Stimulated activated CD8-positive, alpha-beta memory T cell treated with anti-CD3 and anti-CD28 coated beads, Interleukin-12 subunit alpha, Interleukin-12 subunit beta, amount 100 ng/mL, for 24 hours (primary cell): Measurements from ENCODE around the gene HTT-AS.

Experiments
- DNase-seq: peaks from one replicate; pipeline ENCODE4 v3.0.0-alpha.2; 2020; ENCODE audit errors: extremely low read depth

The HTT-AS gene

DNA sequence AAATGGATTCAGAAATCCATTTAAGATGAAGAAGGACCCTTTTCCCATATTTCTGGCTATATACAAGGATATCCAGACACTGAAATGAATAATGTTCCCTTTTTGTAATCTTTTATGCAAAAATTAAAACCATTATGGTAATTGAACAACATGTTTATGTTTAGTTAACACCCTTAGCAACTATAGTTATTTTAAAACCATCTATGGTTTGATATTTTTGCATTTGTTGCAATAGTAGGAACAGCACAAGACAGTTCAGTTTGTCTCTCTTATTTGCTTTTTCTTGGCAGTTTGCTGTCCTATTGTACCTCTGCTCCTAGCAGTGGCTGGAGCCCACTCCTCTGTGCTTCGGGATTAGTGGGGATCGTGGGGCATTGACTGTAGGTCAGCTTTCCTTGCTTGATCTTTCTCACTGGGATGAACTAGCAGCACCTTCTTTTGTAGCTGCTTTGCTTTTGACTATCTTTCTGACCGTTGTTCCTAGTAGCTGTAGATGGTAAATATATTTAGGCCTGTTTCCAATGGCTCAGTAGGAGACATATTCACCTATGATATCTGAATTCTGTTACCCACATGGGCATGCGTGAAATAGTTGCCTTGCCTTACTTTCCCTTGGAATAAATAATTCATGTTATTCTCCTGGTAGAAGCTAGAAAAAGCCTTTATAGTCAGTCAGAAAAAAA, 12.9 kb upstream of the HTT-AS start:
- no peak for DNase-seq

DNA sequence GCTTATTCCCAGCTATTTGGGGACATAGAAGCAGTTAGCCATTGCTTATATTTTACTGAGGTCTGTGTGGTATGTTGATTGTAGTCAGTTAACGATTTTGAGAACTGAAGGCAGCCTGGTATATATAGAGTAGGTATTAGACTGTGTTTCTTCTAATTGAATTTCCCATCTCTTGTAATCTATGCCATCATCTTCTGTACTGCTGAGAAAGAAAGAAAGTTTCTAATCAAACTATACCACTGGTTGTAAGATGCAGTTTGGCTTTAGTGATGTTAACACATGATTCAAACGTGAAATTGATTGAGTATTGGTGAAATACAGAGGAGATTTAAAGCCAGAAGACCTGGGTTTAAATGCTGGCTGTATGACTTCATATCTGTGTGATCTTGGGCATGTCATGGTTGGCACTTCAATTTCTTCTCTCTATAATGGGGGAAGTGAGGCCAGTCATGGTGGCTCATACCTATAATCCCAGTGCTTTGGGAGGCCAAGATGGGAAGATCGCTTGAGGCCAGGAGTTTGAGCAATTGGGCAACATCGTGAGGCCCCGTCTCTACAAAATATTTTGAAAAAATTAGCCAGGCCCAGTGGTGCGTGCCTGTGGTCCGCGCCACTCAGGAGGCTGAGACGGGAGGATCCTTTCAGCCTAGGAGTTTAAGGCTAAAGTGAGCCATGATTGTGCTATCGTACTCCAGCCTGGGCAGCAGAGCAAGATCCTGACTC, 11.8 kb upstream of the HTT-AS start:
- DNase-seq = no peak

GRCh38 chr4:3083732-3084131, 9.4 kb upstream of the HTT-AS start:
- DNase-seq = no peak

DNA sequence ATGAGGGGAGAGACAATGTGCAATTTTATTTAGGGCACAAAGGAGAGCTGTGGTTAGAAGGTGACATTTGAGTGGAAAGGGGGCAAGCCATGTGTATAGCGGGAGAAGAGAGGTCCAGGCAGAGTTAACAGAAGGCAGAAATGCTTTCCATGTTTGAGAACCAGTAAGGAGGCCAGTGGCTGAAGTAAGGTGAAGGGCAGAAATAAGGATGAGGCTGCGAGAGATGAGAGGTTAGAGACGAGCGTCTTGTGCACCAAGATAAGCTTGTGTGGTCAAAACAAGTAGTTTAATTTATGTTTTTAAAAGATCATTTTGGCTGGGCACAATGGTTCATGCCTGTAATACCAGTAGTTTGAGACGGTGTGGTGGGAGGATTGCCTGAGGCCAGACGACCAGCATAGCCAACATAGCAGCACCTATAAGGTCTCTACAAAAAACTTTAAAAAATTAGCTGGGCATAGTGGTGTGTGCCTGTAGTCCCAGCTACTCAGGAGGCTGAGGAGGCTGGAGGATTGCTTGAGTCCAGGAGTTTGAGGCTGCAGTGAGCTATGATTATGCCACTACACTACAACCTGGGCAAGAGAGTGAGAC, 8.7 kb upstream of the HTT-AS start:
- DNase-seq = no peak

DNA sequence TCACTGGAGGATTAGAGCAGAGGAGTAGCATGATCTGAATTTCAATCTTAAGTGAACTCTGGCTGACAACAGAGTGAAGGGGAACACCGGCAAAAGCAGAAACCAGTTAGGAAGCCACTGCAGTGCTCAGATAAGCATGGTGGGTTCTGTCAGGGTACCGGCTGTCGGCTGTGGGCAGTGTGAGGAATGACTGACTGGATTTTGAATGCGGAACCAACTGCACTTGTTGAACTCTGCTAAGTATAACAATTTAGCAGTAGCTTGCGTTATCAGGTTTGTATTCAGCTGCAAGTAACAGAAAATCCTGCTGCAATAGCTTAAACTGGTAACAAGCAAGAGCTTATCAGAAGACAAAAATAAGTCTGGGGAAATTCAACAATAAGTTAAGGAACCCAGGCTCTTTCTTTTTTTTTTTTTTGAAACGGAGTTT, 5.4 kb upstream of the HTT-AS start:
- no peak for DNase-seq

GRCh38 chr4:3077796-3078195, 3.5 kb upstream of the HTT-AS start:
- no peak for DNase-seq

DNA sequence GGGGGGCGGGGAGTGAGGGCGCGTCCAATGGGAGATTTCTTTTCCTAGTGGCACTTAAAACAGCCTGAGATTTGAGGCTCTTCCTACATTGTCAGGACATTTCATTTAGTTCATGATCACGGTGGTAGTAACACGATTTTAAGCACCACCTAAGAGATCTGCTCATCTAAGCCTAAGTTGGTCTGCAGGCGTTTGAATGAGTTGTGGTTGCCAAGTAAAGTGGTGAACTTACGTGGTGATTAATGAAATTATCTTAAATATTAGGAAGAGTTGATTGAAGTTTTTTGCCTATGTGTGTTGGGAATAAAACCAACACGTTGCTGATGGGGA, 1.3 kb upstream of the HTT-AS start:
- no peak for DNase-seq

DNA sequence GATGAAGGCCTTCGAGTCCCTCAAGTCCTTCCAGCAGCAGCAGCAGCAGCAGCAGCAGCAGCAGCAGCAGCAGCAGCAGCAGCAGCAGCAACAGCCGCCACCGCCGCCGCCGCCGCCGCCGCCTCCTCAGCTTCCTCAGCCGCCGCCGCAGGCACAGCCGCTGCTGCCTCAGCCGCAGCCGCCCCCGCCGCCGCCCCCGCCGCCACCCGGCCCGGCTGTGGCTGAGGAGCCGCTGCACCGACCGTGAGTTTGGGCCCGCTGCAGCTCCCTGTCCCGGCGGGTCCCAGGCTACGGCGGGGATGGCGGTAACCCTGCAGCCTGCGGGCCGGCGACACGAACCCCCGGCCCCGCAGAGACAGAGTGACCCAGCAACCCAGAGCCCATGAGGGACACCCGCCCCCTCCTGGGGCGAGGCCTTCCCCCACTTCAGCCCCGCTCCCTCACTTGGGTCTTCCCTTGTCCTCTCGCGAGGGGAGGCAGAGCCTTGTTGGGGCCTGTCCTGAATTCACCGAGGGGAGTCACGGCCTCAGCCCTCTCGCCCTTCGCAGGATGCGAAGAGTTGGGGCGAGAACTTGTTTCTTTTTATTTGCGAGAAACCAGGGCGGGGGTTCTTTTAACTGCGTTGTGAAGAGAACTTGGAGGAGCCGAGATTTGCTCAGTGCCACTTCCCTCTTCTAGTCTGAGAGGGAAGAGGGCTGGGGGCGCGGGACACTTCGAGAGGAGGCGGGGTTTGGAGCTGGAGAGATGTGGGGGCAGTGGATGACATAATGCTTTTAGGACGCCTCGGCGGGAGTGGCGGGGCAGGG, 711 bp upstream of the HTT-AS start:
- DNase-seq = no peak

DNA sequence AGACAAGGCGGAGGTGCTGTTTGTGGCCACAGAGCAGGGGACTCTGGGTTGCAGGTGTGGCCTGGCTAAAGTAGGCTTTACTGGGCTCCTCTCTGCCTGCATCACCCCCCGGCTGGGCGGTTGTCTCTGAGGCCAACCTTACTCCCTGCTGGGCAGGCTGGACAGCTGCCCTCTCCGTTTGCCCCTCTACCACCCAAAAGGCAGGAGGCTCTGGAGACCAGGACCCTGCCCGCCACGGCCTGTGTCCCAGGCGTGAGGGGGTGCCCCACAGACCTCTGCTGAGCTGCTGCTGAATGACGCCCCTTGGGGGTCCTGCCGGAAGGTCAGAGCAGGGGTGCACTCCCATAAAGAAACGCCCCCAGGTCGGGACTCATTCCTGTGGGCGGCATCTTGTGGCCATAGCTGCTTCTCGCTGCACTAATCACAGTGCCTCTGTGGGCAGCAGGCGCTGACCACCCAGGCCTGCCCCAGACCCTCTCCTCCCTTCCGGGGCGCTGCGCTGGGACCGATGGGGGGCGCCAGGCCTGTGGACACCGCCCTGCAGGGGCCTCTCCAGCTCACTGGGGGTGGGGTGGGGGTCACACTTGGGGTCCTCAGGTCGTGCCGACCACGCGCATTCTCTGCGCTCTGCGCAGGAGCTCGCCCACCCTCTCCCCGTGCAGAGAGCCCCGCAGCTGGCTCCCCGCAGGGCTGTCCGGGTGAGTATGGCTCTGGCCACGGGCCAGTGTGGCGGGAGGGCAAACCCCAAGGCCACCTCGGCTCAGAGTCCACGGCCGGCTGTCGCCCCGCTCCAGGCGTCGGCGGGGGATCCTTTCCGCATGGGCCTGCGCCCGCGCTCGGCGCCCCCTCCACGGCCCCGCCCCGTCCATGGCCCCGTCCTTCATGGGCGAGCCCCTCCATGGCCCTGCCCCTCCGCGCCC, 920 bp downstream of the HTT-AS start:
- no peak for DNase-seq

GRCh38 chr4:3071811-3072210, 2.5 kb downstream of the HTT-AS start:
- DNase-seq = no peak

GRCh38 chr4:3070709-3071500, 3.4 kb downstream of the HTT-AS start:
- no peak for DNase-seq

DNA sequence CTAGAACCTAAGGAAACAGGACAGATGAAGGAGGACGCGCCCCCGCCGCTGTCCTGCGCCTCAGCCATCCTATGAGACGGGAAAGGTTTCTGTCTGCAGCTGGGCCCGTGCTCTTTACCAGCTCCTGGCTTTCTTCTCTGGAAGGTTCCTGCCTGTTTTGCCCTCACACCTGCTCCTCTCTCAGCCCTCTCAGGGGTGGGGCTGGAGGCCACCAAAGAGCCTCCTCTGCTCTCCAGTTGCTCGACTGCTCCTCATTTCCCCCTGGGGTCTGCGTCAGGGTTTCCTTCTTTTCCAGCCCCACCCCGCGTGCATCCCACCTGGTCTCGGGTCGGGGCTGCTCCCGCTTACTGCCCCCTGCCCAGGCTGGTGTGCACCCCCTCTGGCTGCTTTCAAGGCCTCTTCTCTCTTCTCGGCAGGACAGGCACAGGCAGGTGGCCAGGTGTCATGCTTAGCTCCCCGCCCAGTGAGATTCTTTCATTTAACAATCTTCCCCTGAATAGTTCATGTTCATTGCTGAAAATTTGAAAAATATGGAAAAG, 4.6 kb downstream of the HTT-AS start:
- no peak for DNase-seq

DNA sequence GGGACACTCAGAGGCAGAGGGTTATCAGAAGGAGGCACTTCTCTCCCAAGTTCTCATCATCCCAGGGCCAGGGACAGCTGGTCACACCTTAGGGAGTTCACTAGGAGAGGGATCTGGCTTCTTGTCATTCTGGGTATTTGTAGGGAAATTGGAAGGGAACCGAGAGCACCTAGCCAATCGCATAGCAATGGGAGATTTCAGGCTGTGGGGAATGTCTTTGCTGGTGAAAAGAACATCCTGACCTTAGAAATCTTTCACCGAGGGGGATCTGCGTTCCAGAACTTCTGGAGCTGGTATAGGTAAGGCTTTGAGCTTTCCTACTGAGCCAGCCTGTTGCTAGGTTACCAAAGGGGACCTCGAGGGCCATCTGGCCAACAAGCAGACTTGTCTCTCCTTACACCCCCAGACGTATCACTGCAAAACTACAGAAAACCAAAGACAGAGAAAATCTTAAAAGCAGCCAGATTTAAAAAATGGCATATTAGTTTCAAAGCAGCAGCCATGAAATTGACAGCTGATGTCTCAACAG, 6.8 kb downstream of the HTT-AS start:
- DNase-seq = no peak

DNA sequence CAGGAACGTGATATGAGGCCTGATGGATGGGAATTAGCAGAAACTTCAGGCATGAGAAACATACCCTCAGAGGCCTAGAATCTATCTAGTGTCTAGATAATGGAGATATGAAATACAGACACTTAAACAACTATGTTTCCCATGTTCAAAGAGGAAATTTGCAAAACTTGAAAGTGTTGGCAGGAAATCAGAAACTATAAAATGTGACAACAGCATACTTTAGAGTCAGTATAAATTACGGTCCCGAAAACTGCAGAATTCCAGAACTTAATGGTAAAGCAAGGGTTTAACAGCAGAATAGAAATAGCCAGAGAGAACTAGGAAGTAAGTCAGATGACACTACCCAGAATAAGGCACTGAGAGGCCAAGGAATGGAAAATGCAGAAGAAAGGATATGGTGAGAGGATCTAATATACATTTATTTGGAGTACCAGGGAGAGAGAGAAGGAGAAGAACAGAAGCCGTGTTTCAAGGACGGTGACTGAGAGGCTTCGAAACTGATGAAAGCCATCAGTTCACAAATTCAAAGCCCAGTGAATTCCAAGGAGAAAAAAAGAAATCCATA, 7.4 kb downstream of the HTT-AS start:
- DNase-seq = no peak

- no peak for DNase-seq
Observed at GRCh38 chr4:3065551-3065950, 8.8 kb downstream of the HTT-AS start.

DNA sequence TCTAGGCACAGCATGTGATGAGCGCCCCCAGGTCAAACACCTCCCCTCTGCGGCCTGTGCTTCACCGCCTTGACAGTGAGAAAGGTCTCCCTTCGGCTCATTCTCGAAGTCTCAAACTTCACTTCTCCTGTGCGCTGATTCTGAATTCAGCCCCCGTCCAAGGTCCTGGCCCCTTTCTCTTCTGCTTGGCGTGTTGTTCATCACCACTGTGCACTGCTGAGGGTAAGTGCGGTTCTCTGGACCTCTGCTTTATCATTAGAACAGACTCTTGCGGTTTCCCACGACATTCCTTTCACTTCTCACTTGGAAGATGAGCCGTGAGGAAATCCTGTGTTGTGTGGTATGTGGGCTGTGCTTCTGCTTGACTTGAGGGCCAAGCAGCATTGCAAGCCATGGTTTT, 11.9 kb downstream of the HTT-AS start:
- DNase-seq = no peak

DNA sequence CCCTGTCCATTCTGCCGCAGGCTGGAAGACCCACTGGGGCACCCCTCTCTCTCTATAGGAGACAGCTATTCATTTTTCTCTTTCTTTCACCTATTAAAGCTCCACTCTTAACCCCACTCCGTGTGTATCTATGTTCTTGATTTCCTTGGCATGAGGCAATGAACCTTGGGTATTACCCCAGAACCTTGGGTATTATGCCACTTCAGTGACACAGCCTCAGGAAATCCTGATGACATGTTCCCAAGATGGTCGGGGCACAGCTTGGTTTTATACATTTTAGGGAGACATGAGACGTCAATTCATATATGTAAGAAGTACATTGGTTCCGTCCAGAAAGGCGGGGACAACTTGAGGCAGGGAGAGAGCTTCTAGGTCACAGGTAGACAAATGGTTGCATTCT, 13.4 kb downstream of the HTT-AS start:
- DNase-seq = no peak

DNA sequence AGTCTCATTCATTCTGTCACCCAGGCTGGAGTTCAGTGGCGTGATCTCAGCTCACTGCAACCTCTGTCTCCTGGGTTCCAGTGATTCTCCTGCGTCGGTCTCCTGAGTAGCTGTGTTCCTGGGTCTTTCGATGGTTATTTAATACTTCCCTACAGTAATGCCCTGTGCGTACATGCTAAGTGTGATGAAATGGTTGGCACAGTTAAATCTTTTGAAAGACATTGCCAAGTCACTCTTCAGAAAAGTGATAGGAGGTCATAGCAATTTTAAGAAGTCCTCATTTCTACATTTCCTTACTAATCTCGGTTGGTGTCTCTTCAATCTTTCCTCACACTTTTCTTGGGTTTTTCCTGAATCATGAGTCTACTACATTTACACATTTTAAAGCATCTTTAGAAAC, 14.4 kb downstream of the HTT-AS start:
- no peak for DNase-seq

DNA sequence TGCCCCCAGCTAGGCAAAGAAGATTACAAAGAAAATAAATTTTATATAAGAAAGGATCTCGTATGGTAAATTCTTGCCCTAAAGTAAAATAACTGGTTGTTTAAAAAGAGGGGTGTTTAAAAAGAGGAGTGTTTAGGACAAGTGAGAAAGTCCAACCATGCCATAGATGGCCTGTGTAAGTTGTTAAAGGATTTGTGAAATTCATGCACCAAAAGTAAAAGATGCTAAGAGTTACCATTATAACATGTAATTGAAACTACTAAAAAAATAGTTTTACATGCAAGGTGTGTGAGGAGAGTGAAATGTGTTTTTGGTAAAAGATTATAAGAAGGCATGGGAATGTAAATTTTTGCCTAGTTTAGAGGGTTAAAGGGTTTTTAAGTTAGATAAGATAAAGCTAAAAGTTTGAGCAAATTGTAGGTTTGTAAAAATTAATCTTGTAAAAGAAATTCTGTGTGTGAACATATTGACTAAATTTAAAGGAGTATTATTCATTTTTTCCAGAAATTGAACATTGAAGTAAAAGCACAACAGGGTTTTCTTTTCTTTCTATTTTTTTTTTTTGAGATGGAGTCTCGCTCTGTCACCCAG, 20.1 kb downstream of the HTT-AS start:
- no peak for DNase-seq
